HL-60 (cell line): ENCODE measurements around the gene FAM169A.

Experiments
- CTCF ChIP-seq: IDR thresholded peaks from one replicate; pipeline ENCODE4 v1.5.1; 2011; ENCODE audit warnings: low read length, control low read depth, inconsistent platforms; ENCODE audit not compliant: insufficient read depth
- GABPA ChIP-seq: IDR thresholded peaks from 2 replicates; pipeline ENCODE4 v1.6.1; 2012; ENCODE audit warnings: low read depth

GRCh38 chr5:74798977-74799911, 66.9 kb downstream of the FAM169A start:
- TF ChIP-seq GABPA (no peak), CTCF (no peak)
